H9 (cell line): ENCODE measurements around the gene DOC2A. TPM values are rescaled to one million over a fixed set of nuclear protein-coding genes. Genes with fewer than 3 reads are reported as not detected.

ENCODE experiments used
- DNase-seq: peaks from one replicate; pipeline ENCODE4 v3.0.0-alpha.2; 2017
- H2AFZ ChIP-seq: one replicate; pipeline ENCODE4 v1.6.1; 2013; ENCODE audit warnings: mild to moderate bottlenecking, low read length, control low read depth, moderate library complexity
- H2AK5ac ChIP-seq: 2 replicates; pipeline ENCODE4 v1.6.1; 2013; ENCODE audit warnings: low read length, control low read depth, mixed read lengths; ENCODE audit not compliant: insufficient read length
- H2BK120ac ChIP-seq: one replicate; pipeline ENCODE4 v1.6.1; 2013; ENCODE audit warnings: low read depth, mild to moderate bottlenecking, low read length, control low read depth, inconsistent platforms; ENCODE audit not compliant: poor library complexity, severe bottlenecking
- H2BK12ac ChIP-seq: 2 replicates; pipeline ENCODE4 v1.6.1; 2013; ENCODE audit warnings: low read length, control low read depth, mixed read lengths, low read depth; ENCODE audit not compliant: insufficient read length
- H2BK15ac ChIP-seq: 2 replicates; pipeline ENCODE4 v1.6.1; 2013; ENCODE audit warnings: low read depth, low read length, control low read depth
- H2BK20ac ChIP-seq: one replicate; pipeline ENCODE4 v1.6.1; 2013; ENCODE audit warnings: low read depth, mild to moderate bottlenecking, low read length, control low read depth, inconsistent platforms; ENCODE audit not compliant: poor library complexity, severe bottlenecking
- H2BK5ac ChIP-seq: 2 replicates; pipeline ENCODE4 v1.6.1; 2013; ENCODE audit warnings: low read length, control low read depth, mixed read lengths; ENCODE audit not compliant: insufficient read length
- H3K14ac ChIP-seq: 2 replicates; pipeline ENCODE4 v1.6.1; 2013; ENCODE audit warnings: low read length, control low read depth; ENCODE audit not compliant: insufficient read depth
- H3K18ac ChIP-seq: 2 replicates; pipeline ENCODE4 v1.6.1; 2013; ENCODE audit warnings: low read depth, mild to moderate bottlenecking, mixed read lengths, low read length, control low read depth; ENCODE audit not compliant: insufficient read length
- H3K23ac ChIP-seq: 2 replicates; pipeline ENCODE4 v1.6.1; 2013; ENCODE audit warnings: low read length, control low read depth, mixed read lengths, low read depth; ENCODE audit not compliant: insufficient read length
- H3K23me2 ChIP-seq: 2 replicates; pipeline ENCODE4 v1.6.1; 2013; ENCODE audit warnings: low read depth, mild to moderate bottlenecking, mixed read lengths, low read length, control low read depth; ENCODE audit not compliant: insufficient read length, poor library complexity, severe bottlenecking
- H3K27ac ChIP-seq: 2 replicates; pipeline ENCODE4 v1.5.1; 2013; ENCODE audit warnings: low read length, control low read depth, mixed read lengths, low read depth; ENCODE audit not compliant: insufficient read length
- H3K27me3 ChIP-seq: 2 replicates; pipeline ENCODE4 v1.6.1; 2013; ENCODE audit warnings: low read length, control low read depth, inconsistent platforms; ENCODE audit not compliant: insufficient read depth
- H3K4ac ChIP-seq: 2 replicates; pipeline ENCODE4 v1.6.1; 2013; ENCODE audit warnings: low read depth, mild to moderate bottlenecking, control low read depth, inconsistent platforms, low read length, moderate library complexity
- H3K4me1 ChIP-seq: 2 replicates; pipeline ENCODE4 v1.6.1; 2013; ENCODE audit warnings: low read length, control low read depth, inconsistent platforms; ENCODE audit not compliant: insufficient read depth
- H3K4me2 ChIP-seq: 2 replicates; pipeline ENCODE4 v1.6.1; 2013; ENCODE audit warnings: low read length, control low read depth, mixed read lengths; ENCODE audit not compliant: insufficient read length, insufficient read depth
- H3K56ac ChIP-seq: 2 replicates; pipeline ENCODE4 v1.6.1; 2013; ENCODE audit warnings: low read depth, mild to moderate bottlenecking, mixed read lengths, low read length, control low read depth; ENCODE audit not compliant: insufficient read length
- H3K79me1 ChIP-seq: 2 replicates; pipeline ENCODE4 v1.6.1; 2013; ENCODE audit warnings: low read depth, mild to moderate bottlenecking, moderate library complexity, low read length, control low read depth, inconsistent platforms; ENCODE audit not compliant: insufficient read depth, poor library complexity, severe bottlenecking
- H3K79me2 ChIP-seq: 2 replicates; pipeline ENCODE4 v1.6.1; 2013; ENCODE audit warnings: low read length, control low read depth, inconsistent platforms; ENCODE audit not compliant: insufficient read depth
- H3K9ac ChIP-seq: 2 replicates; pipeline ENCODE4 v1.6.1; 2013; ENCODE audit warnings: low read length, control low read depth, mixed read lengths; ENCODE audit not compliant: insufficient read length; ENCODE audit errors: extremely low read depth
- H3K9me3 ChIP-seq: one replicate; pipeline ENCODE4 v1.6.1; 2013; ENCODE audit warnings: low read depth, low read length, inconsistent platforms; ENCODE audit not compliant: control insufficient read depth
- H3T11ph ChIP-seq: one replicate; pipeline ENCODE4 v1.6.1; 2013; ENCODE audit warnings: mild to moderate bottlenecking, low read length, control low read depth, inconsistent platforms
- H4K20me1 ChIP-seq: one replicate; pipeline ENCODE4 v1.6.1; 2013; ENCODE audit not compliant: control insufficient read depth, insufficient read length, insufficient read depth
- H4K5ac ChIP-seq: 2 replicates; pipeline ENCODE4 v1.6.1; 2013; ENCODE audit warnings: low read depth, mild to moderate bottlenecking, mixed read lengths, low read length, control low read depth; ENCODE audit not compliant: insufficient read length
- H4K8ac ChIP-seq: replicated peaks from 2 replicates; pipeline ENCODE4 v1.6.1; 2013; ENCODE audit warnings: low read length, control low read depth, mixed read lengths, low read depth; ENCODE audit not compliant: insufficient read length
- H4K91ac ChIP-seq: 2 replicates; pipeline ENCODE4 v1.6.1; 2013; ENCODE audit warnings: low read depth, mild to moderate bottlenecking, moderate library complexity, mixed read lengths, low read length, control low read depth; ENCODE audit not compliant: insufficient read length
- H3K27ac Mint-ChIP-seq, 3 experiments: 2 replicates in 2 of 3; 3 replicates in 1 of 3; pipeline ENCODE4 v1.8.0; 2020 to 2021; ENCODE audit warnings: mixed read lengths in 3 of 3, mild to moderate bottlenecking in 1 of 3, moderate library complexity in 1 of 3
- H3K27me3 Mint-ChIP-seq: 2 replicates; pipeline ENCODE4 v1.8.0; 2021; ENCODE audit warnings: low read depth, mild to moderate bottlenecking, moderate library complexity, mixed read lengths
- H3K36me3 Mint-ChIP-seq, 3 experiments: 2 replicates in 2 of 3; 3 replicates in 1 of 3; pipeline ENCODE4 v1.8.0; 2020 to 2021; ENCODE audit warnings: low read depth in 3 of 3, mixed read lengths in 3 of 3; ENCODE audit not compliant: insufficient read depth in 1 of 3
- H3K4me1 Mint-ChIP-seq, 2 experiments: 2 replicates each; pipeline ENCODE4 v1.8.0; 2020; ENCODE audit warnings: mixed read lengths in 2 of 2
- H3K4me3 Mint-ChIP-seq, 2 experiments: 2 replicates in 1 of 2; 3 replicates in 1 of 2; pipeline ENCODE4 v1.8.0; 2020 to 2021; ENCODE audit warnings: mild to moderate bottlenecking in 2 of 2, mixed read lengths in 2 of 2, moderate library complexity in 1 of 2
- H3K9me3 Mint-ChIP-seq, 2 experiments: 2 replicates in 1 of 2; 3 replicates in 1 of 2; pipeline ENCODE4 v1.8.0; 2020; ENCODE audit warnings: mild to moderate bottlenecking in 2 of 2, mixed read lengths in 2 of 2, moderate library complexity in 1 of 2
- WGBS: extraction: QIAGEN DNeasy Blood & Tissue Kit; methylation state at CpG from one replicate; pipeline ENCODE4 v1.1.7; 2013; ENCODE audit warnings: missing lambda C conversion rate, low lambda C conversion rate, mixed read lengths; ENCODE audit not compliant: insufficient read length; ENCODE audit errors: extremely low coverage; 5-methylcytosine and 5-hydroxymethylcytosine counted together
- total RNA-seq: library from RNA; stranded (reverse); gene quantifications from 2 replicates; pipeline ENCODE4 v1.2.1, GENCODE V29; 2021
- TF ChIP-seq, protein P1 (sequence below): fragments of 200-600 bp; sonication (generic); conservative IDR thresholded peaks from 3 replicates; pipeline ENCODE4 v1.8.0; 2021; ENCODE audit warnings: antibody characterized with exemption, mild to moderate bottlenecking

The DOC2A gene
- total RNA-seq, 1 experiment from 2014 or later, result 12.2 TPM

DNA sequence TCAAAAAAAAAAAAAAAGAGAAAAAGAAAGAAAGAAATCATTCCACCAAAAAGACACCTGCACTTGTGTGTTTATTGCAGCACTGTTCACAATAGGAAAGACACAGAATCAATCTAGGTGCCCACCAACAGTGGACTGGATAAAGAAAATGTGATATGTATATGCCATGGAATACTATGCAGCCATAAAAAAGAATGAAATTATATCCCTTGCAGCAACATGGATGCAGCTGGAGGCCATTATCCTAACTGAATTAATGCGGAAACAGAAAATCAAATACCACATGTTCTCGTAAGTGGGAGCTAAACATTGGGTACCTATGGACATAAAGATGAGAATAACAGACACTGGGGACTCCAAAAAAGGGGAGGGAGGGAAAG is 6.4 kb upstream of the DOC2A start:
- Histone ChIP-seq H3K4ac (no peak overlapping the region), H2BK20ac (no peak overlapping the region), H3K23ac (no peak overlapping the region), H3K27ac (no peak overlapping the region), H3K56ac (no peak overlapping the region), H3K14ac (no peak overlapping the region), H2AK5ac (no peak overlapping the region), H3K18ac (no peak overlapping the region), H4K20me1 (no peaks in the 10 kb centered on the region), H2BK15ac (no peak overlapping the region), H3T11ph (no peak overlapping the region), H3K23me2 (peaks cover 4% of the 10 kb centered on the region), H3K4me1 (no peaks in the 10 kb centered on the region), H4K8ac (no peak overlapping the region), H2BK12ac (no peak overlapping the region), H4K91ac (no peak overlapping the region), H3K27me3 (no peaks in the 10 kb centered on the region; the same call in 1 of the 2 replicates), H3K79me1 (no peaks in the 10 kb centered on the region), H3K9me3 (no peaks in the 10 kb centered on the region), H3K9ac (no peak overlapping the region), H3K4me2 (no peak overlapping the region), H4K5ac (no peak overlapping the region), H3K79me2 (no peaks in the 10 kb centered on the region), H2BK120ac (no peak overlapping the region), H2AFZ (no peak overlapping the region), H2BK5ac (no peak overlapping the region)
- no peaks in the 10 kb centered on the region for H3K9me3 Mint-ChIP-seq
- peaks cover 0 to 4% (median 2%) of the 10 kb centered on the region in 3 experiments; a peak in 3 of 7 replicates for H3K36me3 Mint-ChIP-seq
- peaks cover 9% of the 10 kb centered on the region for H3K27me3 Mint-ChIP-seq
- H3K4me3 Mint-ChIP-seq, result no peak overlapping the region
- peaks cover under 1% of the 10 kb centered on the region in 2 experiments for H3K4me1 Mint-ChIP-seq
- DNase-seq, result no peak
- TF ChIP-seq, protein P1, sequence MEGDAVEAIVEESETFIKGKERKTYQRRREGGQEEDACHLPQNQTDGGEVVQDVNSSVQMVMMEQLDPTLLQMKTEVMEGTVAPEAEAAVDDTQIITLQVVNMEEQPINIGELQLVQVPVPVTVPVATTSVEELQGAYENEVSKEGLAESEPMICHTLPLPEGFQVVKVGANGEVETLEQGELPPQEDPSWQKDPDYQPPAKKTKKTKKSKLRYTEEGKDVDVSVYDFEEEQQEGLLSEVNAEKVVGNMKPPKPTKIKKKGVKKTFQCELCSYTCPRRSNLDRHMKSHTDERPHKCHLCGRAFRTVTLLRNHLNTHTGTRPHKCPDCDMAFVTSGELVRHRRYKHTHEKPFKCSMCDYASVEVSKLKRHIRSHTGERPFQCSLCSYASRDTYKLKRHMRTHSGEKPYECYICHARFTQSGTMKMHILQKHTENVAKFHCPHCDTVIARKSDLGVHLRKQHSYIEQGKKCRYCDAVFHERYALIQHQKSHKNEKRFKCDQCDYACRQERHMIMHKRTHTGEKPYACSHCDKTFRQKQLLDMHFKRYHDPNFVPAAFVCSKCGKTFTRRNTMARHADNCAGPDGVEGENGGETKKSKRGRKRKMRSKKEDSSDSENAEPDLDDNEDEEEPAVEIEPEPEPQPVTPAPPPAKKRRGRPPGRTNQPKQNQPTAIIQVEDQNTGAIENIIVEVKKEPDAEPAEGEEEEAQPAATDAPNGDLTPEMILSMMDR, result no peak
- no CpG with 5 or more reads among the region's 2 CpGs for WGBS
- no peak overlapping the region for H3K27ac Mint-ChIP-seq
